K562 (cell line): ENCODE results near the gene MARS1. TPM values are rescaled to one million over a fixed set of nuclear protein-coding genes. Genes with fewer than 3 reads are reported as not detected.
A peak's percentile ranks its signal among the peaks of the same experiment; 100 is the strongest.

ENCODE experiments used
- BACH1 ChIP-seq: fragments of 200-800 bp; sonication (Bioruptor generic); IDR thresholded peaks from 2 replicates; pipeline ENCODE4 v1.6.1; 2016; ENCODE audit warnings: missing genetic modification characterization, missing compliant biosample characterization
- BRD4 ChIP-seq: fragments of 200-600 bp; sonication (generic); IDR thresholded peaks from 2 replicates; pipeline ENCODE4 v1.6.1; 2017; ENCODE audit warnings: inconsistent platforms
- CHCHD3 ChIP-seq: fragments of 250-450 bp; sonication (Bioruptor Pico); IDR thresholded peaks from 2 replicates; pipeline ENCODE4 v2.1.2; 2022; ENCODE audit warnings: mild to moderate bottlenecking
- FOXM1 ChIP-seq, 2 experiments: fragments of 450-650 bp in 1 of 2; sonication (generic) in 1 of 2; formaldehyde crosslinking in 1 of 2; IDR thresholded peaks; 2 replicates each; pipeline versions ENCODE4 v1.6.1 to v1.9.0; 2017 to 2022; ENCODE audit warnings: low read depth in 2 of 2, mild to moderate bottlenecking in 2 of 2, missing genetic modification reagents in 1 of 2, moderate library complexity in 1 of 2
- GATA2 ChIP-seq: sonication (generic); formaldehyde crosslinking; IDR thresholded peaks from 2 replicates; pipeline ENCODE4 v1.4.0; 2020; ENCODE audit warnings: mild to moderate bottlenecking, missing genetic modification reagents
- HNRNPK ChIP-seq: fragments of 200-400 bp; formaldehyde crosslinking; IDR thresholded peaks from one replicate; pipeline ENCODE4 v1.6.1; 2018; ENCODE audit warnings: mild to moderate bottlenecking, low read depth, low read length; ENCODE audit not compliant: poor library complexity, severe bottlenecking
- MLX ChIP-seq, 2 experiments: fragments of 450-650 bp in 1 of 2; sonication (generic) in 1 of 2; formaldehyde crosslinking; conservative IDR thresholded peaks; 2 replicates each; pipeline versions ENCODE4 v1.4.0 to v1.8.1; 2020 to 2022; ENCODE audit warnings: mild to moderate bottlenecking in 1 of 2, missing genetic modification reagents in 1 of 2
- POLR2AphosphoS2 ChIP-seq: IDR thresholded peaks from 2 replicates; pipeline ENCODE4 v1.6.1; 2012; ENCODE audit warnings: low read length, improper control_type of control experiment
- PPARD ChIP-seq: fragments of 250-450 bp; sonication (Bioruptor Pico); IDR thresholded peaks from 2 replicates; pipeline ENCODE4 v1.8.0; 2022; ENCODE audit warnings: inconsistent platforms, mild to moderate bottlenecking, moderate library complexity
- RBM15 ChIP-seq: fragments of 200-400 bp; formaldehyde crosslinking; IDR thresholded peaks from 2 replicates; pipeline ENCODE4 v1.6.1; 2018; ENCODE audit warnings: mild to moderate bottlenecking, low read length, moderate library complexity; ENCODE audit not compliant: insufficient read depth
- SAP30 ChIP-seq: fragments of 200-600 bp; sonication (generic); IDR thresholded peaks from 2 replicates; pipeline ENCODE4 v1.6.1; 2012; ENCODE audit warnings: borderline replicate concordance, low read depth, mild to moderate bottlenecking, moderate library complexity, low read length, control low read depth, inconsistent platforms; ENCODE audit not compliant: insufficient read depth, poor library complexity, severe bottlenecking
- SIN3B ChIP-seq: fragments of 450-650 bp; IDR thresholded peaks from 2 replicates; pipeline ENCODE4 v1.6.1; 2017; ENCODE audit warnings: low read depth, mild to moderate bottlenecking, moderate library complexity
- SOX6 ChIP-seq: fragments of 450-650 bp; IDR thresholded peaks from 2 replicates; pipeline ENCODE4 v1.6.1; 2014; ENCODE audit warnings: mild to moderate bottlenecking
- ZBTB2 ChIP-seq: fragments of 450-650 bp; IDR thresholded peaks from 2 replicates; pipeline ENCODE4 v1.6.1; 2016; ENCODE audit warnings: antibody characterized with exemption
- ZNF184 ChIP-seq: sonication (generic); formaldehyde crosslinking; IDR thresholded peaks from 2 replicates; pipeline ENCODE4 v1.5.0; 2020; ENCODE audit warnings: missing genetic modification reagents
- ZNF212 ChIP-seq: fragments of 450-650 bp; formaldehyde crosslinking; IDR thresholded peaks from 2 replicates; pipeline ENCODE4 v1.4.0; 2020; ENCODE audit warnings: mild to moderate bottlenecking
- polyA plus RNA-seq, 8 experiments: library from polyadenylated mRNA; depleted of rRNA in 4 of 8; stranded (reverse) in 5 of 8; unstranded in 3 of 8; fragments of >200 nt; fragmentation: Nextera tagmentation in 2 of 8; fragmentation: Illumina TruSeq in 1 of 8; extraction: Ambion mirVana in 2 of 8; extraction: Trizol in 1 of 8; gene quantifications; 2 replicates each; pipeline versions ENCODE4 v1.2.1 to v1.2.3, GENCODE V29; 2011 to 2014; ENCODE audit warnings: inconsistent platforms in 1 of 8, missing spikeins in 1 of 8
- total RNA-seq, 7 experiments: library from RNA; depleted of rRNA in 6 of 7; stranded (reverse); fragments of >200 nt in 6 of 7; fragmentation: Illumina TruSeq in 2 of 7; extraction: Trizol in 2 of 7; gene quantifications; 2 replicates each; pipeline versions ENCODE4 v1.2.1 to v1.2.3, GENCODE V29; 2011 to 2021; ENCODE audit warnings: low replicate concordance in 1 of 7
- TF ChIP-seq, protein P1 (sequence below), 3 experiments: fragments of 200-800 bp in 1 of 3; sonication (Bioruptor generic) in 1 of 3; sonication (generic) in 1 of 3; formaldehyde crosslinking in 1 of 3; IDR thresholded peaks; 2 replicates each; pipeline versions ENCODE4 v1.6.1 to v1.8.0; 2016 to 2022; ENCODE audit warnings: mild to moderate bottlenecking in 2 of 3, missing compliant biosample characterization in 2 of 3, missing genetic modification characterization in 2 of 3, missing genetic modification reagents in 1 of 3
- TF ChIP-seq, protein P2 (sequence below): fragments of 200-800 bp; sonication (Bioruptor generic); IDR thresholded peaks from 2 replicates; pipeline ENCODE4 v1.6.1; 2017; ENCODE audit warnings: missing genetic modification characterization, missing compliant biosample characterization
- TF ChIP-seq, protein P3 (sequence below), 2 experiments: IDR thresholded peaks; 2 replicates each; pipeline ENCODE4 v1.6.1; 2011; ENCODE audit warnings: borderline replicate concordance in 1 of 2, control low read depth in 1 of 2, low read depth in 1 of 2, low read length in 1 of 2, mild to moderate bottlenecking in 1 of 2, mixed read lengths in 1 of 2, moderate library complexity in 1 of 2; ENCODE audit not compliant: insufficient read depth in 1 of 2, insufficient read length in 1 of 2, poor library complexity in 1 of 2, severe bottlenecking in 1 of 2; ENCODE audit errors: extremely low read depth in 1 of 2

MARS1 gene
- total and polyA plus RNA-seq, 9 of the 15 experiments (the other 6 are each of a cell fraction or from before 2014, with no cell fraction given): 117 to 382 (median 220) TPM

DNA sequence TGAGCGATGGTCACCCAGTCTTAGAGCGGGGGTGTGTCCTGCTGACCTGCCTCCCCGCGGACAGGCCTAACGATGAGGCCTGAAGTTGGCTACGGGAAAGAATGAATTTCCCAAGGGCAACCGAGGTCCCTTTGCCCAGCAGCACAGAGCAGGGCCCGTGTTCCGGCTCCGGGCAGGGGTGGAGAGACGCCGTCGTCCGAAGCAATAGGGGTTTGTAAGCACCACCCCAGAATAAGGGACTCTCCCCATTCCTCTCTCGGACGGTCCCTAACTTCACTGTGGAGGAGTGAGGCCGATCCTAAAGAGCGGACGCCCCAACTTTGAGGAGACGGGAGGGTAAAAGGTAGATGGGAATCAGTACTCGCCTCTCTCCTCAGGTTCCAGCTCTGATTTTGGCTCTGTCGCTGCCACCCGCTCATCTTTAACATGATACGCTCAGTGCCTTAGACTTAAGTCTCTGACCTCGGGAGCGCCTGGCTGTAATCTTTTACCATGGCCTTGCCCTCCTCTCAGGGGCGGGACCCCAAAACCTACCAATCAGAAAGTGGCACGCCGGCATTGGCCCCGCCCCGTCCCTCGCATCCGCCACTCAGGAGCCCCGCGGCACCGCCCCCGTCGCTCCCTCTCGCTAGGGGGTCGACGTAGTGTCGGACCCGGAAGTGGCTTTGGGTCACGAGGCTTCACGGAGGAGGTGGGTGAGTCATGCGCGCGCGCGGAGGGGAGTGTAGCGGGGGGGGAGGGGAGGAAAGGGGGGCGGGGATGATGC lies 32.4 kb downstream of the MARS1 start, which contains the start of gene DDIT3 (continued):
- TF ChIP-seq FOXM1 (IDR thresholded peaks at IDR 0.05; ENCODE audit: low read depth) (no peak), FOXM1 (CRISPR knock-in tag; IDR thresholded peaks at IDR 0.05; ENCODE audit: low read depth) (no peak), MLX (CRISPR knock-in tag; conservative IDR thresholded peaks at IDR 0.05) (0 out of 4 replicates have a peak, but pooled peaks have one; percentile 21 to 80), SOX6 (peak; percentile 47), BRD4 (peak; percentile 57; the same call in 1 of the 2 replicates), ZNF212 (CRISPR knock-in tag) (no peak), SIN3B (peak; percentile 49; the same call in 1 of the 2 replicates), CHCHD3 (CRISPR knock-in tag) (0 out of 2 replicates have a peak, but pooled peaks have one; percentile 24), HNRNPK (no peak), GATA2 (peak; percentile 45), PPARD (CRISPR knock-in tag) (no peak), POLR2AphosphoS2 (peak; percentile 94; the same call in 1 of the 2 replicates), SAP30 (peak; percentile 86), ZNF184 (no peak), RBM15 (no peak), ZBTB2 (no peak; the same call in 1 of the 2 replicates), BACH1 (tag) (no peak)
- TF ChIP-seq, protein P1, sequence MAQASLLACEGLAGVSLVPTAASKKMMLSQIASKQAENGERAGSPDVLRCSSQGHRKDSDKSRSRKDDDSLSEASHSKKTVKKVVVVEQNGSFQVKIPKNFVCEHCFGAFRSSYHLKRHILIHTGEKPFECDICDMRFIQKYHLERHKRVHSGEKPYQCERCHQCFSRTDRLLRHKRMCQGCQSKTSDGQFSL (CRISPR knock-in tag; IDR thresholded peaks at IDR 0.05): peak; percentile 74; the same call in 1 of the 2 replicates
- TF ChIP-seq, protein P1 (tag; IDR thresholded peaks at IDR 0.05): no peak
- TF ChIP-seq, protein P2, sequence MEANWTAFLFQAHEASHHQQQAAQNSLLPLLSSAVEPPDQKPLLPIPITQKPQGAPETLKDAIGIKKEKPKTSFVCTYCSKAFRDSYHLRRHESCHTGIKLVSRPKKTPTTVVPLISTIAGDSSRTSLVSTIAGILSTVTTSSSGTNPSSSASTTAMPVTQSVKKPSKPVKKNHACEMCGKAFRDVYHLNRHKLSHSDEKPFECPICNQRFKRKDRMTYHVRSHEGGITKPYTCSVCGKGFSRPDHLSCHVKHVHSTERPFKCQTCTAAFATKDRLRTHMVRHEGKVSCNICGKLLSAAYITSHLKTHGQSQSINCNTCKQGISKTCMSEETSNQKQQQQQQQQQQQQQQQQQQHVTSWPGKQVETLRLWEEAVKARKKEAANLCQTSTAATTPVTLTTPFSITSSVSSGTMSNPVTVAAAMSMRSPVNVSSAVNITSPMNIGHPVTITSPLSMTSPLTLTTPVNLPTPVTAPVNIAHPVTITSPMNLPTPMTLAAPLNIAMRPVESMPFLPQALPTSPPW (CRISPR knock-in tag): peak; percentile 100
- TF ChIP-seq, protein P3, sequence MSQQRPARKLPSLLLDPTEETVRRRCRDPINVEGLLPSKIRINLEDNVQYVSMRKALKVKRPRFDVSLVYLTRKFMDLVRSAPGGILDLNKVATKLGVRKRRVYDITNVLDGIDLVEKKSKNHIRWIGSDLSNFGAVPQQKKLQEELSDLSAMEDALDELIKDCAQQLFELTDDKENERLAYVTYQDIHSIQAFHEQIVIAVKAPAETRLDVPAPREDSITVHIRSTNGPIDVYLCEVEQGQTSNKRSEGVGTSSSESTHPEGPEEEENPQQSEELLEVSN (IDR thresholded peaks at IDR 0.05; ENCODE audit: borderline replicate concordance in 1 of 2, extremely low read depth in 1 of 2, insufficient read depth in 1 of 2, insufficient read length in 1 of 2, low read depth in 1 of 2, low read length in 1 of 2, poor library complexity in 1 of 2, severe bottlenecking in 1 of 2): no peak
